HG03064 (cell line): ENCODE measurements around the gene BPIFB2.

Source experiments
- ATAC-seq: cut with Tn5 transposase; IDR thresholded peaks from one replicate; pipeline ENCODE4 v1.9.1; 2021; ENCODE audit warnings: low read depth; ENCODE audit not compliant: unreplicated experiment

BPIFB2 gene

DNA sequence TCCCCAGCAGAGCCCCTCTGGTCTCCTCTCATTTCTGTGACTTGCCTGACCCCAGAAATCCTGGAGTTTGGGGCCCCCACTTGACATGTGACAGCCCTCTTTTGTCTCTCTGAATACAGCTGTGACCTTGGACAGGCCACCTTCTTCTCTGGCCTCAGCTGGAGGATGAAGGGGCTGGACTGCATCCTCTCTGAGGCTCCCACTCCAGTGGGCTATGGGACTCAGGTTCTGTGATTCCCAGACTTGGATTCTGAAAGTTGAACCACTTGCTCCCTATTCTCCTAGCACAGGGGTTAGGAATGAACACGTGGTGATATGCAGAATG lies 55.3 kb downstream of the BPIFB2 start:
- ATAC-seq = no peak

- ATAC-seq = no peak
These were observed 55.8 kb downstream of the BPIFB2 start for GRCh38 chr20:33063271-33063670.

DNA sequence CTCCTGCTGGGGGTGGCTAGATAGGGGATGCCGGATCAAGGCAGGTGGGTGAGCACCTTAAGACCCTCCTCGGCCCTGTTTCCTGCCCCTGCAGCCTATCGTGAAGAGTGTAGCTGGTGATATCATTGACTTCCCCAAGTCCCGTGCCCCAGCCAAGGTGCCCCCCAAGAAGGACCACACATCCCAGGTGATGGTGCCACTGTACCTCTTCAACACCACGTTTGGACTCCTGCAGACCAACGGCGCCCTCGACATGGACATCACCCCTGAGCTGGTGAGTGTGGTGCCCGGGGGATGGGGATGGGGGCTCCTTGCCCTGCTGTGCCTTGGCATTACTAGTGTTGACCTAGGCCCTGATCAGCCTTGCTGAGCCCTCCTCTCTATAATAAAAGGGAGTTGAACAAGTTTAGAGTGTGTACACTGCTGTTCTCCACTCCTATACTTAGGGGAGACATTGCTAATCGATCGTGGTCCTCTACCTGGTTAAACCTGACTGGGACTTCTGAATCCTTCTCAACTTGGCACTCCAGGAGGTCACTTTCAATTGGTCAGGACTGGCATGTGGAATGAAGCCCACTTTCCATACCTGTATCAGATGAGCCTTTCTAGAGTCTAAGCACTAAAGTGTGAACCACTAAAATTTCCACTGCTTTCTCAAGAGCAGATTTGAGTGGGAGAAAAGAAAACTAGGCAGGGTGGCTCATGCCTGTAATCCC lies 57.2 kb downstream of the BPIFB2 start:
- ATAC-seq = no peak

- ATAC-seq = no peak
These were observed 58.3 kb downstream of the BPIFB2 start for GRCh38 chr20:33065785-33066184.

DNA sequence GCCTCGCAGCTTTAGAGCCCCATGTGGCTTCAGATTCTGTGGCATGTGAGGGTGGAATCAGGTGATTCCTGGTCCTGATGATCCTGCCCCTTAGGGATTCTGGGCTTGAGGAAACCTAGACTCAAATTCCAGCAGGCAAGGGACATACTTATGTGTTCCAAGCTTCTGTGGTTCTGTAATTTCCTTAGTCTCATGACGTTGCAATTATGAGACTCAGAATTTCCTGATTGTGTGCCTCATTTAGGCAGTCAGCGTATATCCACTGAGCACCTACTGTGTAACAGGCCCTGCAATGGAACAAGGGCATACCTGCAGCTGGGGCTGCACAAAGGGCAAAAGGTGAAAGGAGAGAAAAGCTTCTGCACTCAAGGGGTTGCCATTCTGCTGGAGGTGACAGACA lies 60.3 kb downstream of the BPIFB2 start:
- ATAC-seq = no peak

DNA sequence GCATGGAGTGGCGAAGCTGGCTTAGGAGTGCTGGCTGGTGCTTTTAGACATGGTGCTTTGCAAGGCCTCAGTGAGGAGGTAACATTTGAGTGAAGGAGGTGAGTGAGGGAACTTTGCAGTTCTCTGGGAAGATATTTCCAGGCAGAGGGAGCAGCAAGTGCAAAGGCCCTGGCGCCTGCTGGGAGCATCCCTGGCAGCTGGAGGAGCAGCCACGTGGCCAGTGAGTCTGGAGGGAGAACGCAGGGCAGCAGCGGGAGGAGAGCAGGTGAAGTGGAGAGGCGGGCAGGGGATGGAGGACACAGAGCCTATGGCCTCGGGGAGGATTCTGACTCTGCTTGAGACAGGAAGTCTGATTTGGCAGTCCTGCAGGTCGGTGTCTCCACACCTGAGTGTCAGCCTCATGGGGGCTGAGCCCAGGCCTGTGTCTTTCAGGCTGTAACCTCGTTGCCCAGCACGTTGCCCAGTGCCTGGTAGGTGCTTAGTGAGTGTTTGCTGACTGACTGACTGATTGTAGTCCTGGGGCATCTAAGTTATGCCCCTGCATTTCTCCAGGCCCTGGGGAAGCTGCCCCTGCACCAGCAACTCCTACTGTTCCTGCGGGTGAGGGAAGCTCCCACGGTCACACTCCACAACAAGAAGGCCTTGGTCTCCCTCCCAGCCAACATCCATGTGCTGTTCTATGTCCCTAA lies 60.9 kb downstream of the BPIFB2 start:
- ATAC-seq = no peak

DNA sequence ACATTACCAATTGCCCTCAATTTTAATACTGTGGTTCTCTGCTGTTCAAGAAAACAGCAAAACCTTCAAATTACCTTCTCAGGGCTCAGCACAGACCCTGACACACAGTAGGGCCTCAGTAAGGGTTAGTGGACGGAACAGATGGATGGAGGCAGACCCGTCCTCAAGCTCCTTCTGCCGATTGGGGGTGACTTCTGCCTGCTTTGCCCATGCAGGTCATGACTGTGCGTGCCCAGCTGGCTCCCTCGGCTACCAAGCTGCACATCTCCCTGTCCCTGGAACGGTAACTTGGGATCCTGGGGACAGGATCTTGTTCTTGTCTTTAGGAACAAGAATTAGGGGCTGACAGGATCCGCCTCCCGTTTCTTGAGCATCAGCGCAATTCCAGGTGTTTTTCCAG lies 62.2 kb downstream of the BPIFB2 start:
- ATAC-seq = no peak

DNA sequence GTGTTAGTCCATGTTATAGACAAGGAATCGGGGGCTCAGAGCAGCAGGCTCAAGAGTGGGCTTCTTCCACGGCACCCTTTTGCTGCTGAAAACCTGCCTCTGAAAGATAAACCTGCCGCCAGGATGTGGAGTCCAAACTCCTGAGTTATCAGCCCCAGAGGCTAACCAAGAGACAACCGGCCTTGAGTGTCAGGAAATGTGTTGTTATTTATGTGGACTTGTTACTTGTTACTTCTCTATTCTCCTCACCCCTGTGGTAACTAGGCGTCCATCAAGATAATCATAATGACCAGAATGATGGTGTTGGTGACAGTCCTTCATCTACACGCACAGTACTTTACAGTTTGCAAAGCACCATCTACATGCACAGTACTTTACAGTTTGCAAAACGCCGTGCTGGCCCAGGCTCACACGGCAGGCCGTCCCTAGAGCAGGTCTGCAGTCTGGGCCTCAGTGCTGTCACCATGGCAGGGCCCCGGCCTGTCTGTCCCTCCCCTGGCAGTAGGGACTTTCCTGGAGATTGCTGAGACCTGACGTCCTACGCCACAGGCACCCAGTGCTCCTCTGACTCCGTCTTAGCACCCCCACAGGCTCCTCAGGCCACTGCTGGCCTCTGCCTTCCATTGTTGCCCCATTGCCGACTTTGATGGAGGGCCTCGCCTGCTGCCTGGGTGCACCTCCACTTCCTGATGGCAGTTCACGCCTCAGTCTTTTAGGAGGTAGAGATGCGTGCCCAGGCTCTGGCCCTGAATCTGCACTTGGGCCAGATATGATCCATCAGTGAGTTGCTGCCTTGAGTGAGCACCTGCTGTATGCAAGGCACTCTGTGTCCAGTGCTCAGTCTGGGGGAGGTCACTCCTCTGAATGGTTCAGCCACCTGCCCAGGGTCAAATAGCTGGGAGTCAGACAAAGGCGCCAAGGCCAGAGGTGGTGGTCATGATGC lies 62.9 kb downstream of the BPIFB2 start:
- ATAC-seq = no peak

- no peak for ATAC-seq
These were observed 63.7 kb downstream of the BPIFB2 start for GRCh38 chr20:33071198-33071597.

DNA sequence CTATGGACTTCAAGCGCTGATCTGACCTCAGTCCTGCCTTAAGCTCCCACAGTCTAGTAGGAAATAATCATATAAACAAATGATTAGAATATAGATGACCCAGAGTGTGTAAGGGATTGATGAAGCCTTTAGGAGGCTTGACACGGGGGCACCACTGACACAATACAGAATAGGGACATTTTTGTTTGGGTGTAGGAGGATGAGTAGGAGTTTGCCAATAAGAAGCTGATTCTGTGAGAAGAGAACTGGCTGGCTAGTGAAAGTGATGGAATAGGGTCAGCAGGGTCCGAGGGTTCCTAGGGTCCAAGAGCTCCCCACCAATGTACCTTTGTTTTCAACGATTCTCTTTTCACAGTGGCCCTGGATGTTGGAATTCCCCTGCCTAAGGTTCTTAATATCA lies 64.9 kb downstream of the BPIFB2 start:
- no peak for ATAC-seq

DNA sequence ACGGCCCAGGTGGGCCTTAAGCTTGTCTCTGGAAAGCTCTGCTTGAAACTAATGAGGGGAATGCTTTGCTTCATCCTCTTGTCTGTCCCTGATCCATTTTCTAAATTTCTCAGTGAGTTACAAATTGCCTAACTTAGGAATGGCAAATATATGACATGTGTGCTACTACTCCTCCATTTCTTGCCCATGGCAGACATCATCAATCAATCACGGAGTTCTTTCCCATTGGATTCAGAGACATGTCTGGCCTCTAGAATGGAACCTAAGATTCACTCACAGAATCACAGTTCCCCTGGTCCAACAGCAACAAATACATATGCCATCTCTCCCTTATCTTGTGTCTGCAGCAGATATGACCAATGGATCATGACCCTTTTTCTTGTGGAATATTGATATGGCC lies 65.3 kb downstream of the BPIFB2 start:
- no peak for ATAC-seq
